Hippocampal formation (tissue), 2 donors: ENCODE measurements around the gene KIAA1217.
"Not testable (repeated sequence)": the region's sequence is repeated elsewhere in the genome, so short reads cannot be mapped to it uniquely, and the experiment has no call there.

Experiments
- DNase-seq, 2 donors: peaks; one replicate each; lab custom pipeline; 2025; lab: John Stamatoyannopoulos, UW

The KIAA1217 gene

DNA sequence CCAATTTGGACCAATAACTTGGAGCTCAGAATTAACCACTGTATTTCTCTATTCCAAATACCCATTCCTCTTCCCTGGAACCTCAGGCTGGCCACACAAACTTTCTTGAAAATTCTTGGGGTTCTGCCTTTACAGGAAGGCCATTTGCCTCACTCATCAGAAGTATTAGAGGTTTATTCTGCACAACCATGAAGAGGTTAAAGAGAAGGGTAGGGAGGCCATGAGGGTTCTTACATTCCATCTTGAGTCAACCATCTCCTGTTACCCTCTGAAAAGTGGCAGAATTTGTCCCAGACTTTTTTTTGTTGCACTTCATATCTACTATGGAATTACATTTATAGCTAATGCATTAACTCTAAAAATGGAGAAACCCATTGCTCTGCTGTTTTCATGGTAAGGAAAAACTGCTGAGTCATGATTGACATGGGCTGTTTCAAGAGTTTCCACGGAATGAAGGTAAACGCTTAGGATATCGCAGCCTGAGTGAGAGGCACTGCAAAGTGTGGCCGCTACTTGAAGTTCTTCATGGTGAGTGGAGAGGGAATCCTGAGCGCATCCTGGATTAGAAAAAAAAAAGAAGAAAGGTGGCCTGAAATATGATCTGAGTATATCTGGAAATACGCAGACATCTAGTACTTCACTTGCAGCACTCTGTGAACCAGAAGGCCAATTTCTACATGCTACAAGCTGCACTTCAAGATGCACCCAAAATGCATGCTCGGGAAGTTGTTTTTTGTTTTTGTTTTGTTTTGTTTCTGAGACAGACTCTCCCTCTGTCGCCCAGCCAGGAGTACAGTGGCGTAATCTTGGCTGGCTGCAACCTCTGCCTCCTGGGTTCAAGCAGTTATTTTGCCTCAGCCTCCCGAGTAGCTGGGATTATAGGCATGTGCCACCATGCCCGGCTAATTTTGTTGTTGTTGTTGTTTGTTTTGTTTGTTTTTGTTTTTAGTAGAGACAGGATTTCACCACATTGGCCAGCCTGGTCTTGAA, 83.7 kb downstream of the KIAA1217 start:
- no peak for DNase-seq

DNA sequence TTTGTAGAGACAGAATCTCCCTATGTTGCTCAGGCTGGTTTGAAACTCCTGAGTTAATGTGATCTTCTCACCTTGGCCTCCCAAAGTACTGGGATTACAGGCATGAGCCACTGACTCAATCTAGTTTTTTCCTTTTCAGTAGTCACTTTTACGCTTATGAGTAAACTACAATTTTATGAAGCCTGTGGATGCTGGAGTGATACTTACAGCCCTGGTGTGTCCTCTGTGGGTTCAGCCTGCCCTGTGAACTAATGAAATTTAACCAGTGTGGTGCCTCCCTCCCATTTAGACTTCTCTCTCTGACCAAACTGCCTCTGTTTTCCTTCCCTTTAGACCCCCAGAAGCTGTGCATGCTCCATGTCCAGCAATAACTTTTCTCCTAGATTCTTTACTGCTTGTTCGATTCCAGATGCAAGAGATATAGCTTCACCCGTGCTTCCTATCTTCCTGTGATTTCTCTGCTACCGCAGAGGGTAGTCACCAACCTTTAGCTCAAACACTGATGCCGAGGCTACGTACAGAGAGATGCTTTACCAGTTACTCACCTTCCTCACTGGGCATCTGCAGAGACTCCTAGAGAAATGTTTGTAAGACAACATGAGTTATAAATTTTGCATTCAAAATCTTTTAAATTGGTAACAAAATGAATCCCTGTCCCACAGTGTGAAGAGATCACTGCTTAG, 90.8 kb downstream of the KIAA1217 start:
- DNase-seq, result no peak

DNA sequence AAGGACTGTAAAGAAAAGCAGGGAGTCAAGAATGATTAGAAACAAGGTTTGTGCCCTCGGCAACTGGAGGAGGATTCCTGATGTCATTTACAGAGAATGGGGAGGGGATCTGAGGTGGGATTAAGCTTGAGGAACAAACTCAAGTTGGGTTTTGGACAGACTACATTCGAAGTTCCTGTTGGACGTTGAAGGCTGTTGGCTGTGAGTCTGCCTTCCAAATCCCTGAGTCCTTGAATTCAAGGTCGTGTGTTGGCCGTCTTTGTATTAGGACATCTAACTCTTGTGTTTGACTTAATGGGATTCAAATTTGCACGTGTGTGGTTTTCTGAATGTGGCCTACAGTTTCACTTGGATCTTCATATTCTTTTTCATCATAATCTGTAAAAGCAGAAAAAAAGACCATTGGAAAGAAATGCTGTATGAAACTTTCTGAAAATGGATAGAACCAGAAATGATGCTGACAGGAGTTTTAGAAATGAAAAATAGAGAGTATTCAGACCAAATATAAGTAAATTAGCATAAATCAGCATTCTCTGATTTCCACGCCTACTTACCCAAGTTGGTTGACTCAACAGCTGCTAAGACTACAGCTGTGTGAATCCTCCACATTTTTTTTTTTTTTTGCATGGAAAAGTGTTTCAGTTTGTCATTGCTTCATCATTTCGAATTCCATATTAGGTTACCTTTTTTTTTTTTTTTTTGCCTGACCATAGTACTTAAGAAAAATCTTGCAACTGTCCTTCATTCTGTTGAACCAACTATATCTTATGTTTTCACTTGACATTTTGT, 94.8 kb downstream of the KIAA1217 start:
- DNase-seq, result no peak

DNA sequence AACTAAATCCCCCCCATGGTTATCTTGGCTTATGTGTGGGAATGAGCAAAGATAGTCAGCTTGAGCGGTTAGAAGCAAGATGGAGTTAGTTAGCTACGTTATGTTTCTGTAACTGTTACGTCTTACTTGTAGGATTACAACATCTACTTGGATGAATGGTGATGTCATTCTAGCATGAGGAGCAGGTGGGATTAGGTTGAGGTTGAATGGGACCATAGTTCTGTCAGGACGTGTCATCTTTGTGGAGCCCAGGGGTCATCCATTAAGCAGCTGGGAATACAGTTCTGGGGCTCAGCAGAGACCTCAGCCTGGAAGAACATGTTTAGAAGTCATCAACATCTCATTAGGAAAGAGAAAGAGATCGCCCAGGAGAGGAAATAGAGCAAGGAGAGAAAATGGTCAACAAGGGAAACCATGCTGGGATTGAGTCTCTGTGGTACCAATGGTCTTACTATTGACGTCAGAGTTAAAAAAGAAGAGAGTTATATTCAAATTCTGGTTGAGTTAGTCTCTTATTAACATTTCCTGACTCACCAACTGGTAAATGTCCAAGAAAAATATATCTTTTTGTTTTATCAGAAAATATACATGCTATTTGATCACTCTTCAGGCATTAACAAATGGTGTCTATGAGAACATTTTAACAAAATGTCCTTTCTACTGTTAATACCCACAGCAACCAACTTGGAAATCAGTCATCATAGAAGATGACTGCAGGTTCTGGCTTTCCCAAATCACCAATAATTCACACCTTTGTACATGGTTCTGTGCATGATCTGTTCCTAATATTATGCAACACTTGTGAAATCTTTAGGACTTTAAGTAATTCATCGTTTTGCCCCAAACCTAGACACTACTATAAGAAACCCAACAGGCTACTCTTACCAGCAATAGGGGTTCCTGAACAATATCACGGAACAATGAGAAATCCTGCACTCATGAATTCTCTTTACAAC, 96.9 kb downstream of the KIAA1217 start:
- DNase-seq, result no peak

DNA sequence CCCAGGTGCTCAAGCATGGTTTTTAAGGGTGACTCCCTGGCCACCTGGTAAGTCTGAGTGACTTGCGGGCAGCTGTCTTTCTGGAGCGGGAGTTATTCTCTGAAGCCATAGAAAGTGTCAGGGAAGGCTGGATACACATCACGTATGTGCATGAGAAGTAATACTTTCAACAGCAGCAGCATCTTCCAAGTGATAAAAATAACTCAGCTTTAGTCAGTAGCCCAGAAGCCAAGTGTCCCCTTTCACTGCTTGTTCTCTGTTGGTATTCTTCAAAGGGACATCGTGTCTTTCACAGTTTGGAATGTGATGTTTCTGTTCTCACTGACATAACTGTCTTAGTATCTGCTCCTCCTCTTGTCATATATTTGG, 97.6 kb downstream of the KIAA1217 start:
- DNase-seq, result no peak

DNA sequence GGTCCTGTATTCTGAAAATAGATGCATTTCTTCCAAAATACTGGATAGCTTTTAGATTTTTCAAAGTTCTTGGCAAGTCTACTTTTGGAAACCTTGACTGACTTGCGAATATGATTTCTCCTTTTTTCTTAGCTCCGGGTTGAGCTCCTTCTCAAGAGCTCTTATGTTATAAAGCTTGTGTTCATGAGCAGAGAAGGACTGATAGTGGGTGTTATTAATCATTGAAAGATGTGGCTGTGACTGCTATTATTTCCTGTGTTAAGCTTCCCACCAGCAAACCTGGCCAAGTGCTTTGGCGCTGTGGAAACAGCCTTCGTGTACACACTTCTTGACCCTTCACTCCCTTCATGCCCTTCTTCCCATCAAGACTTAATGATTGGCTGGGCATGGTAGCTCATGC, 98.2 kb downstream of the KIAA1217 start:
- DNase-seq, result no peak

DNA sequence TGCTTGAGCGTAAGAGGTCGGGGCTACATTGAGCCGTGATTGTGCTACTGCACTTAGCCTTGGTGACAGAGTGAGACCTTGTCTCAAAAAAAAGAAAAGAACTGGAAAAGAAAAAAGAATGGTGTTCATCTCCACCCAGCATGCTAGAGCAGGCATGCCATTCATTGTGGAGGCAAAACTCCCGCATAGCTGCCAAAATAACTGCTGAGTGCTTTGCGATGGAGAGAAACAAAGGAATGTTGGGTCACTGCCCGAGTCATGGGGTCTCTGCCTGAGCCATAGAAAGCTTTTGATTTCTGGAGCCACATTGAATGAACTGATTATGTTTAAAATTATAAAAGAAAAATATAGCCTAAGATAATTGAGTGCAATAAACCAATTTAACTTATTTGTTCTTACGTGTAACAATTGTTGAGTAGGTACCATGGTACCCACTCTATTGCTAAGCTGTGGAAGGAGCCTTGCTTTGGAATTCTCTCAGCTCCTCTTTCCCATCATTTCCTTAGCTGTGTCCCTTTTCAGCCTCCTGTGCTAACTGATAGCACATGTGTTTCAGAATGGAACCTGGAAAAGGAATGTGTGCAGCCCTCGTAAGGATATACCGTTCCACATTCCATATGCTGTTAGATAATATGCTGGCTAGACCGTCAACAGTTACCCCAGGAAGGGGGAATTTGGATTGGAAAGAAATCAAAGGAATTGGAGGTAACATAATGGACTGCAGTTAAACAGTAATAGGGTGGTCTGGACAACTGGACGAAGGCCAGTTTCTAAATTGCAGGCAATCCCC, 99.0 kb downstream of the KIAA1217 start:
- peak in 1 of 2 donors; percentile 8 for DNase-seq

DNA sequence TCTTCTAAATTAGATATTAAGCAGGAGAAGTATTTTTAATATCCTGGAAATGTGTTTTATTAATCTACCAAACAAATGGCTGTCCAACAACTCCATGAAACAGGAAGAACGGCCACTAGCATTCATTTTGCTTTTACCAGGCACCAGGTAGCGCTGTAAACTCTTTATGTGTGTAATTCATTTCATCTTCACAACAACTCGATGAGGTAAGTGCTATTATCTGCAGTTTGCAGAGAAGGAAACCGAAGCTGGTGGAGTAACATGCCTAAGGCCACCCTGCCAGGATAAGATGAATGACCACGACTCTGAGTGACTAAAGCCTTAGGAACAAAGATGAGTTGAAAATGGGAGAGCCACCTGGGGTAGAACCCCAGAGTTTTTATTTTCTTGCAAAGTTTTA, 101.2 kb downstream of the KIAA1217 start:
- no peak for DNase-seq

DNA sequence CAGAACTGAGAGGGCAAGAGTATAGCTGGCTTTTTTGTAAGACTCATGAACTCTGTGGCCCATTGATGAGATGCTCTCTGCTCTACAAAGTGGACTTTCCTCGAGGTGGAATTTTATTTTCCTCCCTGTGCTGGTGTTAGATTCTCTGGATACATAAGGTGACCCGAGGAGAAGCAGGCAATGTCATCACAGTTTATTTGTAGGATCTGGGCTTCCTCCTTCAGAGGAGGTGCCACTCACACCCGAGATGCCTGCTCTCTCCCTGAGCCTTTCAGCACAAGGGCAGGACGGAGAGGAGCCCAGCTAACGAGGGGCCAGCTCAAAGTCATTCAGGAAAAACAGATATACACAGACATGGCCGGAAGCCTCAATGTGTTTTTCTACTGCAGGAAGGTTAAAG, 103.0 kb downstream of the KIAA1217 start:
- DNase-seq, result no peak

DNA sequence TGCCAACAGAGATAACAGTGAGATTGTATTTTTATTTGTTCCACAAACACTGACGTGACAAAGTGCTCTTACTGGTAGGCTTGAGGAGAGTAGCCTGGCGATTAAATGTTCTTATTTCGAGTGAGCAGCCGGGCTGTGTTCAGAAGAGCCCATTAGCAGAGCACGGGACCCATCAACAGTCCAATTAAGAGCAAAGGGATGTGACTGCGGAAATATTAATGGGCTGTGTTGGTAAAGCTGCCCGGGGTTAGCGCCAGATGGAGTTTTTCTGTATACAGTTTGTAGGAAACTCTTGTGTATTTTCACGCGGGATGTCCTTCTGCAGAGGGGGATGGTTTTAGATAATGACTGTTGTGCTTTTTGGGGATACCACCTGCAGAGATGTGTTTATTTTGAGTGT, 104.3 kb downstream of the KIAA1217 start:
- DNase-seq, result no peak

DNA sequence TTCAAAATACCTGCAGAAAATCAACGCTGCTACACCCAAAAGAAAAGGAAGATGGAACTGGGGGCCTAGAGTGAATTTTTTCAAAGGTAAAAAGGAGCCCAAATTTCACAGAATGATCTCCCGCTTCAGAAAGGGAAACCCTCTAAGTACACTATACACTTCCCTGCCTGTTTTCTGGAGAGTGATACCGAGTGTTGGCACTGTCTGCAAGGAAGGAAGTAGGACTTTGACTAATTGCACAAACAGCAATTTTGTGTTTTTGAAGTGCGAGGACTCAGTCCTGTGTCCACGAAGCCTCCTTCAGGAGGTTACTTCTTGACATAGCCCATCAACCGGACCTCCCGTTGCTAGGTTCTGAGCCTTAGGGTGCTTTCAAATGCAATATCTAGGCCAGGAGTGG, 106.3 kb downstream of the KIAA1217 start:
- DNase-seq, result no peak

DNA sequence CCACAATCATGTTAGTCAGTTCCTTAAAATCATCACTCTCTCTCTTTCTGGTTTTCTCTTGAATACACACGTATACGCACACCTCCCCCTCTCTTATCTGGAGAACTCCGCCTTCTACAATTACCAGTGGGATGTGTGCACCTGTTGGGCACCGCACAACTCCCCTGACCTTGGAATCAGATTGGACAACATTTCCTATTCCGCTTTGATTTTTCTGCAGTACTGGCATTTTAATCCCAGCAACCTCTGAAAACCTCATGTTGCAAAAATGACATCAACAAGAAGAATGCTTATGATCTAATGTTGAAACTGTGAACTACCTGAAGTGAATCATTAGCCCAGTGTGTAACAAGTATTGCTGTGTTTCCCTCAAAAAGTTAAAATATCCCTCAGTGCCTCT, 109.6 kb downstream of the KIAA1217 start:
- DNase-seq, result no peak

DNA sequence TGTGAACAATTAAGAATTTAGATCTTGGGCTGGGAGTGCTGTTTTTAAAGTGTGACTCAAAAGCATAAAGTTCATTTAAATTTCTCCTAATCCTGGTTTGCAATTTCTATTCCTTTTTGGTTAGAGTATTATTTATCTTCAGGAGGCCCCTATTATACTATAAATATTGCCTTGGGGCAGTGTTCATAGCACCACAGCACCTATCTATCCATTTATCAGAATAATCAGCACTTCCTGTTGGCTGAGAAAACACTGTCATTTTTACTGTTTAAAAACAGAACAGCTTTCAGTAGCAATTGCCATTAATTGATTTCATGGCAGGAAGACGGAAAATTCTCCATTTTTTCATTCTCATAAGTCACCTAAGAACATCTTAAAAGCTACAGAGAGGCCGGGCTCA, 111.4 kb downstream of the KIAA1217 start:
- no peak for DNase-seq

DNA sequence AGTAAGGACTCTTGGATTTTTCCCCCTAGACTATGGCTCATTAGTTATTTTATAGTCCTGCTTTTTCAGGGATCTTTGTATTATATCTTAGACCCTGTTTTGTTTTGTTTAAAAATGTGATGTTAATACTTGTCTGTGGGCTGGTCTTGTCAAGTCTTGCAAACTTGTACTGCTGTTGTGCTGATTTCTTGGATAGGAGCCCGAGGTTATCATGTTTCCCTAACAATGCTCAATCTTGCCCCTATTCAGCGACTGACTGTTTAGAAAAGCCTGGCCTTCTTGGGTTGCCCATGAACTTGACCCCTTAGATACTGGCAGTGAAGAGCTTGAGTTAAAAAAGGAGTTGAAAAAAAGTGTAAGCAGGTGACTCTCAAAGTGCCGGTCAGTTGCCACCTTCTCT, 115.7 kb downstream of the KIAA1217 start:
- DNase-seq, result no peak

DNA sequence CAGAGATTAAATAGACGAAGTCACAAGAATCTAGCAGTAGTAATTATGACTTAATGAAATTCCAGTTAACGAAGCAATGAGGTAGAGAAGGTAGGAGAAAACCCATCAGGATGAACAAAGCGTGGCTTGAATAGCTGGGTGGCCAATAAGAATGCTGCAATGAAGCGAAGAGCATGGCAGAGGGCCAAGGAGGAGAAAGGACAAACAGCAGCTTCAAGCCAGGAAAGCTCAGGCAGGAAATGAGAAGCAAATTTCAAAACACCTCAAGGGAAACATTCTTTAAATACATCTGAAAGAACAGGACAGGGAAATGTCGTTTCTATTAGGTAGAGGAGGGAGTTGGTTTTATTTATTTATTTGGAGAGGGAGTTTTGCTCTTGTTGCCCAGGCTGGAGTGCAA, 122.5 kb downstream of the KIAA1217 start:
- no peak for DNase-seq

DNA sequence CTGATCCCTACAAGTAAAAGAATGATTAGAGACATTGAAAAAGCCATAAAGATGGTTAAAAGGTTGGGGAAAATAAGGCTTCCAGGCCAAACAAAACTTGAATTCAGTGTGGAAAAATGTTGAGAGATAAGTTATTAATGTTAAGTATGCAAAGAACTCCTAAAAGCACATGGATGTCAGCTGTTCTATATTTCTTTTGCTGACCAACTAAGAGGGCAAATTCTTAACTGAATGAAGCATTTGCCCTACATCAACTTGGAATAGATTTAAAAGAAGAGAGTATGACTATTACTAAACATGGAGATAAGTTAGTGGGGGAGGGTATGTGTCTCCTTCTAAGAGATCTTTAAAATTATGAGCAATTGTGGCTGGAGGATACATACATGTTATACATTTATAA, 124.8 kb downstream of the KIAA1217 start:
- no peak for DNase-seq

DNA sequence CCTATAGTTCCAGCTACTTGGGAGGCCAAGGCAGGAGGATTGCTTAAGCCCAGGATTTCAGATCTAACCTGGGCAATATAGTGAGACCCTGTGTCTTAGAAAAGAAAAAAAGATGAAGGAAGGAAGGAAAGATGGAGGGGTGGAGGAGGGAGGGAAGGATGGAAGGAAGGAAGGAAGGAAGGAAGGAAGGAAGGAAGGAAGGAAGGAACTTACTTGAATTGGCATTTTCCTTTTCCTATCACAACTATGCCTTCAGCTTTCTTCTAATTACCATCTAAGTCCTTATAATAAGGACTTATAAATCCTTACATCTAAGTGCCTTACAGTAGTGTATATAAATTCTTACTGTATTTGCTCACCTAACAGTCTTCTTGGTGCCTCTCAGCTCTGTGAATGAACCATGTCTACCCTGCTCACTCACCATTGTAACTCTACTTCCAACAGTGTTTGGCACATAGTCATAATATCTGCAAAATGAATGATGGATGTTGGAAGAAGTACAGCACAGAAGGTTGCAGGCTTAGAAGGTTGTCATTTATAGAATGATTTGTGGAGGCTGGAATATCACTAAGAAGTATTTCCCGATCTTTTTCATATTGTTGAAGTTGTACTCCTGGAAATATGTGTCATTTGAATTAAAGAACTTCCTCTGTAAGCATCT, 125.5 kb downstream of the KIAA1217 start:
- no peak for DNase-seq

DNA sequence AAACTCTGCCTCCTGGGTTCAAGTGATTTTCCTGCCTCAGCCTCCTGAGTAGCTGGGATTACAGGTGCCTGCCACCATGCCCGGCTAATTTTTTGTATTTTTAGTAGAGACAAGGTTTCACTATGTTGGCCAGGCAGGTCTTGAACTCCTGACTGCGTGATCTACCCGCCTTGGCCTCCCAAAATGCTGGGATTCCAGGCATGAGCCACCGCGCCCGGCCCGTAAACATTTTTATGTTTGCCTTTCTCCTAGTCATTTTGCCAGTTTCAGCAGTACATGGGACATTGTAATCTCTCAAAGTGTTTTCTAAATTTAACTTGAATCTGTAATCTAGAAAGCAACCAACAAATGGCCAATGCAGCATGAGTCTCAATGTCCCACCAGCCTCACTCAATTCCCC, 128.8 kb downstream of the KIAA1217 start:
- DNase-seq, result not testable (repeated sequence)

DNA sequence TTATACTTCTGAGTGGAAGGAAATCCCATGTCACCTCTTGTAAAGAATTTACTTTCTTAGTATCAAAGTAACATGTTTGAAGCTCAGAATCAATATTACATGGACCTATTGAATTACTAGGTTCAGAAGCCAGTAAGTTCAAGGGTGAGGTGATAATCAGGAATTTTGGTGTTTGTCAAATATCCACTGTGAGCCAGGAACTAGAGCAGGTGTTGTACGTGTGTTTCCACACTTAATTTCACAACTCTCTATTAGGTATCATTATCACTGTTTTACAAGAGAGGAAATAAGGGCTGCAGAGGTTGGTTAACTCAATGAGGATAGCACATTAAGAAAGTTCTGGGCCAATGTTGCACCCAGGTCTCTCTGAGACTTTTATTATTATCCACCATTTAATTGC, 130.4 kb downstream of the KIAA1217 start:
- no peak for DNase-seq

DNA sequence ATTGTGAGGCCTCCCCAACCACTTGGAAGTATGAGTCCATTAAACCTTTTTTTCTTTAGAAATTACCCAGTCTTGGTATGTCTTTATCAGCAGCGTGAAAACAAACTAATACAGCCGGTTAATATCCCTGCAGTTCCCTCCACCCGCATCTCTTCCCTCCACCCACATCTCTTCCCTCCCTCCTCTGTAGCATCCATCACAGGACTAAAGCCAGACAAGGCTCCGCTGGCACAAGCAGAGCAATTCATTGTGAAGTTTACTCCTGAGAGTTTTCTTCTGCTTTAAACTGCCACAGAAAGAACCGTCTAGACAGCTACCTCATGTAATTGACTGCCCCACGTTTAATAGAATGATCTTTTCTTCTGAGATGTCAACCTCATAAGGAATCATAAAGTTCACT, 131.5 kb downstream of the KIAA1217 start:
- DNase-seq, result no peak
